ENCODE measurements around the gene BTBD9.

- TF ChIP-seq, protein P1, sequence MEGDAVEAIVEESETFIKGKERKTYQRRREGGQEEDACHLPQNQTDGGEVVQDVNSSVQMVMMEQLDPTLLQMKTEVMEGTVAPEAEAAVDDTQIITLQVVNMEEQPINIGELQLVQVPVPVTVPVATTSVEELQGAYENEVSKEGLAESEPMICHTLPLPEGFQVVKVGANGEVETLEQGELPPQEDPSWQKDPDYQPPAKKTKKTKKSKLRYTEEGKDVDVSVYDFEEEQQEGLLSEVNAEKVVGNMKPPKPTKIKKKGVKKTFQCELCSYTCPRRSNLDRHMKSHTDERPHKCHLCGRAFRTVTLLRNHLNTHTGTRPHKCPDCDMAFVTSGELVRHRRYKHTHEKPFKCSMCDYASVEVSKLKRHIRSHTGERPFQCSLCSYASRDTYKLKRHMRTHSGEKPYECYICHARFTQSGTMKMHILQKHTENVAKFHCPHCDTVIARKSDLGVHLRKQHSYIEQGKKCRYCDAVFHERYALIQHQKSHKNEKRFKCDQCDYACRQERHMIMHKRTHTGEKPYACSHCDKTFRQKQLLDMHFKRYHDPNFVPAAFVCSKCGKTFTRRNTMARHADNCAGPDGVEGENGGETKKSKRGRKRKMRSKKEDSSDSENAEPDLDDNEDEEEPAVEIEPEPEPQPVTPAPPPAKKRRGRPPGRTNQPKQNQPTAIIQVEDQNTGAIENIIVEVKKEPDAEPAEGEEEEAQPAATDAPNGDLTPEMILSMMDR (IDR thresholded peaks at IDR 0.05; ENCODE audit: low read depth, low read length, poor library complexity, severe bottlenecking): no peak
- TF ChIP-seq EZH2phosphoT487 (IDR thresholded peaks at IDR 0.05; ENCODE audit: borderline replicate concordance, low read length): no peak
Observed at GRCh38 chr6:38209371-38210260, 430.1 kb downstream of the BTBD9 start.

All from DOHH2 (cell line).